HepG2 (cell line): ENCODE measurements around the gene SLC12A2.

ENCODE experiments used
- ARID2 ChIP-seq: sonication (generic); formaldehyde crosslinking; IDR thresholded peaks from 2 replicates; pipeline ENCODE4 v1.8.1; 2022; ENCODE audit warnings: mild to moderate bottlenecking, missing genetic modification reagents, borderline replicate concordance
- BCL6 ChIP-seq: IDR thresholded peaks from 2 replicates; pipeline ENCODE4 v1.6.1; 2016; ENCODE audit warnings: missing genetic modification reagents, missing compliant biosample characterization
- CTCF ChIP-seq: sonication (generic); formaldehyde crosslinking; IDR thresholded peaks from 2 replicates; pipeline ENCODE4 v1.5.0; 2020; ENCODE audit warnings: mild to moderate bottlenecking, missing genetic modification reagents, moderate library complexity
- EEA1 ChIP-seq: sonication (generic); formaldehyde crosslinking; IDR thresholded peaks from 2 replicates; pipeline ENCODE4 v1.5.1; 2020; ENCODE audit warnings: mild to moderate bottlenecking, missing genetic modification reagents, borderline replicate concordance
- JUND ChIP-seq: sonication (generic); formaldehyde crosslinking; IDR thresholded peaks from 2 replicates; pipeline ENCODE4 v1.8.0; 2022; ENCODE audit warnings: mild to moderate bottlenecking, missing genetic modification reagents
- MLX ChIP-seq: IDR thresholded peaks from 2 replicates; pipeline ENCODE4 v1.6.1; 2016
- MYC ChIP-seq: sonication (generic); formaldehyde crosslinking; IDR thresholded peaks from 2 replicates; pipeline ENCODE4 v1.9.0; 2021; ENCODE audit warnings: missing genetic modification reagents, borderline replicate concordance
- RAD21 ChIP-seq: fragments of 450-650 bp; formaldehyde crosslinking; IDR thresholded peaks from 2 replicates; pipeline ENCODE4 v1.5.0; 2020; ENCODE audit warnings: mild to moderate bottlenecking
- SIN3A ChIP-seq: IDR thresholded peaks from 2 replicates; pipeline ENCODE4 v1.6.1; 2011; ENCODE audit warnings: low read depth, mild to moderate bottlenecking, control low read depth, low read length, borderline replicate concordance
- ZBTB7A ChIP-seq: sonication (generic); formaldehyde crosslinking; IDR thresholded peaks from 2 replicates; pipeline ENCODE4 v1.8.0; 2022; ENCODE audit warnings: mild to moderate bottlenecking, missing genetic modification reagents
- ZFY ChIP-seq: sonication (generic); formaldehyde crosslinking; IDR thresholded peaks from 2 replicates; pipeline ENCODE4 v1.4.0; 2020; ENCODE audit warnings: missing genetic modification reagents
- ZNF451 ChIP-seq: sonication (generic); formaldehyde crosslinking; IDR thresholded peaks from 2 replicates; pipeline ENCODE4 v1.5.0; 2020; ENCODE audit warnings: mild to moderate bottlenecking, missing genetic modification reagents

- TF ChIP-seq ZFY (CRISPR knock-in tag) (no peak), RAD21 (CRISPR knock-in tag) (no peak), BCL6 (no peak), MLX (CRISPR knock-in tag) (no peak), ZBTB7A (no peak), CTCF (no peak), EEA1 (no peak), JUND (CRISPR knock-in tag) (no peak), ARID2 (CRISPR knock-in tag) (no peak), ZNF451 (CRISPR knock-in tag) (no peak), MYC (CRISPR knock-in tag) (no peak), SIN3A (no peak)
Observed at GRCh38 chr5:128118214-128118613, 34.6 kb downstream of the SLC12A2 start.
